Astrocyte (in vitro differentiated cells and primary cell): ENCODE data around the gene BTNL9.
"Not testable (repeated sequence)": the region's sequence is repeated elsewhere in the genome, so short reads cannot be mapped to it uniquely, and the experiment has no call there.

ENCODE experiments used
- CTCF ChIP-seq: IDR thresholded peaks from 2 replicates; pipeline ENCODE4 v1.5.1; 2011; ENCODE audit warnings: low read depth, mild to moderate bottlenecking, inconsistent platforms, low read length, moderate library complexity; ENCODE audit not compliant: insufficient read depth
- EZH2 ChIP-seq: IDR thresholded peaks from 2 replicates; pipeline ENCODE4 v1.6.1; 2012; ENCODE audit warnings: mild to moderate bottlenecking, low read length, inconsistent platforms; ENCODE audit not compliant: insufficient read depth

DNA sequence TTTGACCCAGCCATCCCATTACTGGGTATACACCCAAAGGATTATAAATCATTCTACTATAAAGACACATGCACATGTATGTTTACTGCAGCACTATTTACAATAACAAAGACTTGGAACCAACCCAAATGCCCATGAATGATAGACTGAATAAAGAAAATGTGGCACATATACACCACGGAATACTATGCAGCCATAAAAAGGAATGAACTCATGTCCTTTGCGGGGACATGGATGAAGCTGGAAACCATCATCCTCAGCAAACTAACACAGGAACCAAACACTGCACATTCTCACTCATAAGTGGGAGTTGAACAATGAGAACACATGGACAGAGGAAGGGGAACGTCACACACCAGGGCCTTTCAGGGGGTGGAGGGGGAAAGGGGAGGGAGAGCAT lies 22.6 kb upstream of the BTNL9 start:
- not testable (repeated sequence) for TF ChIP-seq CTCF, EZH2
